OCI-LY7 (cell line): ENCODE measurements around the gene CATSPERZ. TPM values are rescaled to one million over a fixed set of nuclear protein-coding genes. Genes with fewer than 3 reads are reported as not detected.

Experiments used
- BruUV-seq: library from RNA; stranded (reverse); fragments of 400-500 nt; replicated peaks from 2 replicates; lab custom pipeline; 2021; lab: Mats Ljungman, UMichigan
- CTCF ChIA-PET: fragments of 300-600 bp; sonication (Branson Sonifier 250); formaldehyde crosslinking; loops from one replicate; lab custom pipeline; 2022; ENCODE audit warnings: antibody characterized with exemption; ENCODE audit not compliant: unreplicated experiment; lab: Charles Lee
- POLR2A ChIA-PET: fragments of 300-600 bp; sonication (Branson Sonifier 250); formaldehyde crosslinking; loops from one replicate; lab custom pipeline; 2022; ENCODE audit warnings: antibody characterized with exemption; lab: Charles Lee
- DNase-seq: peaks from one replicate; pipeline ENCODE4 v3.0.0-alpha.2; 2015; ENCODE audit warnings: low spot score
- H2AFZ ChIP-seq: fragments of 200-600 bp; sonication (generic), shearing (Covaris generic); 2 replicates; pipeline ENCODE4 v1.6.1; 2014; ENCODE audit warnings: mild to moderate bottlenecking, antibody characterized with exemption, low read length, moderate library complexity
- H3K27ac ChIP-seq: fragments of 200-600 bp; sonication (generic); 2 replicates; pipeline ENCODE4 v1.5.1; 2014; ENCODE audit warnings: mixed run types, low read depth, mild to moderate bottlenecking, moderate library complexity, low read length, inconsistent platforms; ENCODE audit not compliant: poor library complexity, severe bottlenecking
- H3K36me3 ChIP-seq: fragments of 200-600 bp; sonication (generic); 2 replicates; pipeline ENCODE4 v1.6.1; 2014; ENCODE audit warnings: mild to moderate bottlenecking, antibody characterized with exemption, low read length, moderate library complexity, mixed read lengths; ENCODE audit not compliant: insufficient read depth
- H3K4me1 ChIP-seq: fragments of 200-600 bp; sonication (generic); 2 replicates; pipeline ENCODE4 v1.5.1; 2014; ENCODE audit warnings: mild to moderate bottlenecking, low read length; ENCODE audit not compliant: insufficient read depth, poor library complexity, severe bottlenecking
- H3K4me2 ChIP-seq: fragments of 200-600 bp; sonication (generic); 2 replicates; pipeline ENCODE4 v1.6.1; 2014; ENCODE audit warnings: mild to moderate bottlenecking, low read length
- H3K4me3 ChIP-seq: fragments of 200-600 bp; sonication (generic); 2 replicates; pipeline ENCODE4 v1.5.1; 2014; ENCODE audit warnings: mild to moderate bottlenecking, low read depth, low read length; ENCODE audit not compliant: poor library complexity, severe bottlenecking
- H3K79me2 ChIP-seq: fragments of 200-600 bp; sonication (generic); 2 replicates; pipeline ENCODE4 v1.6.1; 2016; ENCODE audit warnings: low read depth, mild to moderate bottlenecking, low read length, moderate library complexity, mixed read lengths; ENCODE audit not compliant: insufficient read depth
- H3K9me2 ChIP-seq: fragments of 200-600 bp; sonication (generic); 2 replicates; pipeline ENCODE4 v1.6.1; 2016; ENCODE audit warnings: mild to moderate bottlenecking, low read length, mixed read lengths; ENCODE audit not compliant: insufficient read depth
- H3K9me3 ChIP-seq: fragments of 200-600 bp; sonication (generic); 2 replicates; pipeline ENCODE4 v1.6.1; 2014; ENCODE audit warnings: mild to moderate bottlenecking, mixed run types, low read length, mixed read lengths
- H4K20me1 ChIP-seq: fragments of 200-600 bp; sonication (generic); 2 replicates; pipeline ENCODE4 v1.6.1; 2014; ENCODE audit warnings: mild to moderate bottlenecking, antibody characterized with exemption, low read length, moderate library complexity, mixed read lengths; ENCODE audit not compliant: insufficient read depth
- EZH2phosphoT487 ChIP-seq: fragments of 200-600 bp; sonication (generic); IDR thresholded peaks from 2 replicates; pipeline ENCODE4 v1.6.1; 2018; ENCODE audit warnings: low read depth, borderline replicate concordance, mild to moderate bottlenecking, mixed run types, antibody characterized with exemption, low read length, moderate library complexity, mixed read lengths
- intact Hi-C: fragments of 100-400 bp; cut with micrococcal nuclease; formaldehyde crosslinking; loops from one replicate; pipeline ENCODE4 v1.10.0; 2022; ENCODE audit not compliant: unreplicated experiment
- total RNA-seq, 2 experiments: library from RNA; depleted of rRNA in 1 of 2; stranded (reverse); fragments of >200 nt in 1 of 2; shearing (Covaris generic) in 1 of 2; gene quantifications; 2 replicates each; pipeline ENCODE4 v1.2.3, GENCODE V29; 2014 to 2022
- TF ChIP-seq, protein P1 (sequence below): fragments of 200-600 bp; sonication (generic); conservative IDR thresholded peaks from 2 replicates; pipeline ENCODE4 v1.5.1; 2014; ENCODE audit warnings: mild to moderate bottlenecking, antibody characterized with exemption, low read length, moderate library complexity, mixed read lengths

Gene CATSPERZ
- total RNA-seq, 2 experiments from 2014 or later, result 0.38 TPM; not detected in 1

DNA sequence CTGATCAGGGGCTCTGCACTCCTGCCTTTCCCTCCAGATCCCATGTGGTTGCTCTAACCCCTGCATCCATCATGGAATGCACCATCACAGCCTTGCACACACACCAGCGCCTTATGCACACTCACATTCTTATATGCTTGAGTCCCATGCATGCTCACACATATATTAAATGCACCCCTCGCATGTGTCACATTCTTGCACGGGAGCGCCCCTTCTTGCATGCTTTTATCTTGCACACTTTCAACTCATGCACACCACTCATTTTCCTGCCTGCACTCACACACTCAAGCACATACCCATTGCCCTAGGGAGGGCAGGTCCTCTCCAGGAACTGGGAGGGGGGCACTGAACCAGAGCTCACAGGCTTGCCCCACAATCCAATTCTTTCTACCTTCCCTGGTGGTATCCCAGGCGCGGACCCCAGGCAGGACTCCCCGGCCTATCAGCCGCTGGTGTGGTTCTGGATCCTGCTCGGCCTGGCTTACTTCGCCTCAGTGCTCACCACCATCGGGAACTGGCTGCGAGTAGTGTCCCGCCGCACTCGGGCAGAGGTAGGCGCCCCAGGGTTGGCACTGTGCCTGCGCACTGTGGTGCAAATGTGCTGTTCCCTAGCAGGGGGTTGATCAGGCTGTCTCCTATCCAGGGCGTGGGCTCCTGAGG, 2.3 kb upstream of the CATSPERZ start:
- TF ChIP-seq EZH2phosphoT487, result no peak
- TF ChIP-seq, protein P1, sequence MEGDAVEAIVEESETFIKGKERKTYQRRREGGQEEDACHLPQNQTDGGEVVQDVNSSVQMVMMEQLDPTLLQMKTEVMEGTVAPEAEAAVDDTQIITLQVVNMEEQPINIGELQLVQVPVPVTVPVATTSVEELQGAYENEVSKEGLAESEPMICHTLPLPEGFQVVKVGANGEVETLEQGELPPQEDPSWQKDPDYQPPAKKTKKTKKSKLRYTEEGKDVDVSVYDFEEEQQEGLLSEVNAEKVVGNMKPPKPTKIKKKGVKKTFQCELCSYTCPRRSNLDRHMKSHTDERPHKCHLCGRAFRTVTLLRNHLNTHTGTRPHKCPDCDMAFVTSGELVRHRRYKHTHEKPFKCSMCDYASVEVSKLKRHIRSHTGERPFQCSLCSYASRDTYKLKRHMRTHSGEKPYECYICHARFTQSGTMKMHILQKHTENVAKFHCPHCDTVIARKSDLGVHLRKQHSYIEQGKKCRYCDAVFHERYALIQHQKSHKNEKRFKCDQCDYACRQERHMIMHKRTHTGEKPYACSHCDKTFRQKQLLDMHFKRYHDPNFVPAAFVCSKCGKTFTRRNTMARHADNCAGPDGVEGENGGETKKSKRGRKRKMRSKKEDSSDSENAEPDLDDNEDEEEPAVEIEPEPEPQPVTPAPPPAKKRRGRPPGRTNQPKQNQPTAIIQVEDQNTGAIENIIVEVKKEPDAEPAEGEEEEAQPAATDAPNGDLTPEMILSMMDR, result no peak
- Histone ChIP-seq H3K4me1 (peaks cover 9% of the 10 kb centered on the region), H3K4me2 (no peak overlapping the region), H2AFZ (no peak overlapping the region), H3K36me3 (no peaks in the 10 kb centered on the region), H3K9me2 (no peaks in the 10 kb centered on the region), H4K20me1 (no peaks in the 10 kb centered on the region), H3K9me3 (no peaks in the 10 kb centered on the region), H3K27ac (no peak overlapping the region), H3K79me2 (no peaks in the 10 kb centered on the region), H3K4me3 (no peak overlapping the region)
- CTCF ChIA-PET, result no interaction called here
- no TSS peak for BruUV-seq
- intact Hi-C loops, result no loop called here
- no peak for DNase-seq
- POLR2A ChIA-PET, result no interaction called here

DNA sequence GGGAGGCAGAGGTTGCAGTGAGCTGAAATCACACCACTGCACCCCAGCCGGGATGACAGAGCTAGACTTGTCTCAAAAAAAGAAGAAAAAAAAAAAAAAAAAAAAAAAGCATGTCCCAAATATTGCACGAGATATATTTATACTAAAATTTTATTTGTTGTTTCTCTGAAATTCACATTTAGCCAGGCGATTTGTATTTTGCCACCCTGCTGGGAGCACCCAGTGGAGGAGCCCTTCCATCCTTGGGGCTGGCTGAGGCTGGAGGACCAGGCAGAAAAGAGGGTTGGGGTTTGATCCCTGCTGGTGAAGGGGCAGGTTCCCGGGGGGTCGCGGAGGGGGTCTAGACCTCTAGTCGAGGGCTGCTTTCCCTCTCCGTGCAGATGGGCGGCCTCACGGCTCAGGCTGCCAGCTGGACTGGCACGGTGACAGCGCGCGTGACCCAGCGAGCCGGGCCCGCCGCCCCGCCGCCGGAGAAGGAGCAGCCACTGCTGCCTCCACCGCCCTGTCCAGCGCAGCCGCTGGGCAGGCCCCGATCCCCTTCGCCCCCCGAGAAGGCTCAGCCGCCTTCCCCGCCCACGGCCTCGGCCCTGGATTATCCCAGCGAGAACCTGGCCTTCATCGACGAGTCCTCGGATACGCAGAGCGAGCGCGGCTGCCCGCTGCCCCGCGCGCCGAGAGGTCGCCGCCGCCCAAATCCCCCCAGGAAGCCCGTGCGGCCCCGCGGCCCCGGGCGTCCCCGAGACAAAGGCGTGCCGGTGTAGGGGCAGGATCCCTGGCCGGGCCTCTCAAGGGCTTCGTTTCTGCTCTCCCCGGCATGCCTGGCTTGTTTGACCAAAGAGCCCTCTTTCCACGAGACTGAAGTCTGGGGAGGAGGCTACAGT, 952 bp upstream of the CATSPERZ start:
- H4K20me1 ChIP-seq, result no peaks in the 10 kb centered on the region
- H3K9me3 ChIP-seq, result no peaks in the 10 kb centered on the region
- no TSS peak for BruUV-seq
- ChIA-PET POLR2A (no interaction called here), CTCF (no interaction called here)
- H3K4me2 ChIP-seq, result no peak overlapping the region
- no peaks in the 10 kb centered on the region for H3K9me2 ChIP-seq
- DNase-seq, result no peak
- no peaks in the 10 kb centered on the region for H3K79me2 ChIP-seq
- H2AFZ ChIP-seq, result no peak overlapping the region
- peaks cover 19% of the 10 kb centered on the region for H3K4me1 ChIP-seq
- TF ChIP-seq EZH2phosphoT487, result no peak
- TF ChIP-seq, protein P1, result no peak
- no peaks in the 10 kb centered on the region for H3K36me3 ChIP-seq
- H3K27ac ChIP-seq, result no peak overlapping the region
- intact Hi-C loops, result no loop called here
- no peak overlapping the region for H3K4me3 ChIP-seq
